Immature natural killer cell (primary cell): ENCODE data around the gene BRCA2. TPM values are rescaled to one million over a fixed set of nuclear protein-coding genes. Genes with fewer than 3 reads are reported as not detected.

ENCODE experiments used
- DNase-seq, 3 donors: peaks; one replicate each; pipeline ENCODE4 v3.0.0; 2022; ENCODE audit warnings: mixed read lengths in 1 of 3
- H3K27ac Mint-ChIP-seq, 6 donors: one replicate each; pipeline ENCODE4 v1.8.0; 2020; ENCODE audit warnings: mixed read lengths in 6 of 6, mild to moderate bottlenecking in 5 of 6, inconsistent platforms in 4 of 6, moderate library complexity in 3 of 6
- H3K27me3 Mint-ChIP-seq, 3 donors: one replicate each; pipeline ENCODE4 v1.8.0; 2020 to 2021; ENCODE audit warnings: low read depth in 3 of 3, mild to moderate bottlenecking in 3 of 3, mixed read lengths in 3 of 3, moderate library complexity in 3 of 3, inconsistent platforms in 1 of 3
- H3K36me3 Mint-ChIP-seq, 3 donors: one replicate each; pipeline ENCODE4 v1.8.0; 2020; ENCODE audit warnings: mixed read lengths in 3 of 3, inconsistent platforms in 2 of 3, mild to moderate bottlenecking in 2 of 3
- H3K4me1 Mint-ChIP-seq, 2 donors: one replicate each; pipeline ENCODE4 v1.8.0; 2020; ENCODE audit warnings: inconsistent platforms in 2 of 2, mild to moderate bottlenecking in 2 of 2, mixed read lengths in 2 of 2, moderate library complexity in 1 of 2
- H3K4me3 Mint-ChIP-seq, 5 donors: one replicate each; pipeline ENCODE4 v1.8.0; 2020; ENCODE audit warnings: mild to moderate bottlenecking in 5 of 5, mixed read lengths in 5 of 5, inconsistent platforms in 3 of 5, moderate library complexity in 3 of 5
- H3K9me3 Mint-ChIP-seq, 6 donors: one replicate each; pipeline ENCODE4 v1.8.0; 2020; ENCODE audit warnings: mild to moderate bottlenecking in 6 of 6, mixed read lengths in 6 of 6, inconsistent platforms in 4 of 6, moderate library complexity in 3 of 6
- polyA plus RNA-seq, 3 donors: library from polyadenylated mRNA; unstranded; fragments of 300-500 nt; fragmentation: Illumina TruSeq; gene quantifications; one replicate each; pipeline ENCODE4 v1.2.3, GENCODE V29; 2021

BRCA2 gene
- polyA plus RNA-seq, 3 donors from 2014 or later, result 1.0 to 2.5 TPM; not detected in 1

GRCh38 chr13:32414580-32414979 lies 99.3 kb downstream of the BRCA2 start:
- DNase-seq, result no peak
- Mint-ChIP-seq H3K27ac (no peak overlapping the region), H3K27me3 (peaks cover 0 to 3% (median 2%) of the 10 kb centered on the region in 3 donors), H3K36me3 (peaks cover 11 to 18% (median 17%) of the 10 kb centered on the region in 3 donors), H3K9me3 (peaks cover 0 to 2% (median 0%) of the 10 kb centered on the region in 6 donors), H3K4me3 (no peak overlapping the region), H3K4me1 (peaks cover 13 to 31% of the 10 kb centered on the region in 2 donors)

DNA sequence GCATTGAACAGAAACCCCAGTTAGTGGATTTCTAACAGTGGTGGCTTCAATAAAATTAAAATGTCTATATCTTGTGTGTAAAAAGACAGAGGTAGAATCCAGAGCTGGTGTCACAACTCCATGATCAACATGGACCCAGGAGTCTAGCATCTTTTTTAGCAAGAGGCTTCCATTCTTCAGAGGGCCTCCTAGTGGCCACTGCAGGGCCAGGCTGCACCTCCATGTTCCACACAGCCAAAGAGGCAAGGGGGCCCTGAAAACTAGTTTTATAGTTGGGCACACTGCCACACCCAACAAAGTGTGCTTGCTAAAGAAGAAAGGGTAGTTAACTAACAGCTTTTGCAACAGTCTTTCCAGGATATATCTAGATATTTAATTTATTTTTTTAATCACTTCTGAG lies 99.7 kb downstream of the BRCA2 start:
- Mint-ChIP-seq H3K9me3 (peaks cover 0 to 2% (median 0%) of the 10 kb centered on the region in 6 donors), H3K27me3 (peaks cover 0 to 3% (median 2%) of the 10 kb centered on the region in 3 donors), H3K4me3 (no peak overlapping the region), H3K36me3 (peaks cover 9 to 23% (median 16%) of the 10 kb centered on the region in 3 donors), H3K4me1 (peaks cover 11 to 27% of the 10 kb centered on the region in 2 donors), H3K27ac (no peak overlapping the region)
- DNase-seq, result no peak

- Mint-ChIP-seq H3K27ac (peak overlapping the region in 1 of 6 donors; percentile 23), H3K4me3 (no peak overlapping the region), H3K36me3 (peaks cover 17 to 28% (median 27%) of the 10 kb centered on the region in 3 donors), H3K9me3 (peaks cover 0 to 2% (median 0%) of the 10 kb centered on the region in 6 donors), H3K27me3 (peaks cover 0 to 3% (median 0%) of the 10 kb centered on the region in 3 donors), H3K4me1 (peaks cover 7 to 28% of the 10 kb centered on the region in 2 donors)
- no peak for DNase-seq
Measured at GRCh38 chr13:32417995-32418394, 102.7 kb downstream of the BRCA2 start.

DNA sequence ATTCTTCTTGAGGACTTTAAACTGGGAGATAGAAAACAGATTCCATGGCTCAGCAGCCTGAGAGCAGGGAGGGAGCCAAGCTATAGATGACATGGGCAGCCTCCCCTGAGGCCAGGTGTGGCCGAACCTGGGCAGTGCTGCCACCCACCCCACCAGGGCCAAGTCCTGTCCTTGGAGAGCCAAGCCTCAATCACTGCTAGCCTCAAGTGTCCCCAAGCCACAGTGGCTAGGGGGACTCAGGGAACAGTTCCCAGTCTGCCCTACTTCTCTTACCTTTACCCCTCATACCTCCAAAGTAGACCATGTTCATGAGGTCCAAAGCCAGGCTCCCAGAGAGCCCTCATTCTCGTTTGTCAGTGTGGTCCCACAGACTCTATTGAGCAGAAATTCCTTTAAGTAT lies 104.6 kb downstream of the BRCA2 start:
- DNase-seq, result no peak
- Mint-ChIP-seq H3K4me3 (no peak overlapping the region), H3K9me3 (peaks cover 0 to 2% (median 0%) of the 10 kb centered on the region in 6 donors), H3K36me3 (peaks cover 17 to 28% (median 27%) of the 10 kb centered on the region in 3 donors), H3K27ac (peak overlapping the region in 1 of 6 donors; percentile 32), H3K27me3 (peaks cover 0 to 5% (median 3%) of the 10 kb centered on the region in 3 donors), H3K4me1 (peaks cover 18 to 43% of the 10 kb centered on the region in 2 donors)

DNA sequence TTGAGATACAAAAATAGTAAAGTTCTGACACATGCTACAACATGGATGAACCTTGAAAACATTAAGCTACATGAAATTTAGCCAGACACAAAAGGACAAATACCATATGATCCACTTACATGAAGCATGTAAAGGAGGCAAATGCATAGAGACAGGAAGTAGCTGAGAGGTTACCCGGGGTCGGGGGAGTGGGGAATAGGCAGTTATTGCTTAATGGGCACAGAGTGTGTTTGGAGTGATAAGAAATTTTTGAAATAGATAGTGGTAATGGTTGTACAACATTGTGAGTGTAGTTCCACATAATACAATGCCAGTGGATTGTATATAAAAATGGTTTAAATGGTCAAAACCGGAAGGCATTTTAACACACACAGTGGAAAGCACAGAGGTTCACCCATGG lies 108.3 kb downstream of the BRCA2 start:
- Mint-ChIP-seq H3K36me3 (peaks cover 17 to 23% (median 22%) of the 10 kb centered on the region in 3 donors), H3K27me3 (peaks cover 8 to 18% (median 11%) of the 10 kb centered on the region in 3 donors), H3K9me3 (peaks cover 0 to 2% (median 0%) of the 10 kb centered on the region in 6 donors), H3K4me3 (peak overlapping the region in 1 of 5 donors; percentile 52), H3K27ac (peak overlapping the region in 5 of 6 donors; percentile 14 to 71 (median 35)), H3K4me1 (peaks cover 39 to 55% of the 10 kb centered on the region in 2 donors)
- no peak for DNase-seq

GRCh38 chr13:32425158-32425557 lies 109.8 kb downstream of the BRCA2 start:
- H3K4me1 Mint-ChIP-seq, result peaks cover 44 to 61% of the 10 kb centered on the region in 2 donors
- H3K27ac Mint-ChIP-seq, result peak overlapping the region; percentile 63 to 99 (median 88)
- H3K36me3 Mint-ChIP-seq, result peaks cover 8 to 13% (median 11%) of the 10 kb centered on the region in 3 donors
- no peaks in the 10 kb centered on the region for H3K9me3 Mint-ChIP-seq
- peaks cover 8 to 18% (median 14%) of the 10 kb centered on the region in 3 donors for H3K27me3 Mint-ChIP-seq
- no peak for DNase-seq
- H3K4me3 Mint-ChIP-seq, result peak overlapping the region; percentile 42 to 96 (median 51)

DNA sequence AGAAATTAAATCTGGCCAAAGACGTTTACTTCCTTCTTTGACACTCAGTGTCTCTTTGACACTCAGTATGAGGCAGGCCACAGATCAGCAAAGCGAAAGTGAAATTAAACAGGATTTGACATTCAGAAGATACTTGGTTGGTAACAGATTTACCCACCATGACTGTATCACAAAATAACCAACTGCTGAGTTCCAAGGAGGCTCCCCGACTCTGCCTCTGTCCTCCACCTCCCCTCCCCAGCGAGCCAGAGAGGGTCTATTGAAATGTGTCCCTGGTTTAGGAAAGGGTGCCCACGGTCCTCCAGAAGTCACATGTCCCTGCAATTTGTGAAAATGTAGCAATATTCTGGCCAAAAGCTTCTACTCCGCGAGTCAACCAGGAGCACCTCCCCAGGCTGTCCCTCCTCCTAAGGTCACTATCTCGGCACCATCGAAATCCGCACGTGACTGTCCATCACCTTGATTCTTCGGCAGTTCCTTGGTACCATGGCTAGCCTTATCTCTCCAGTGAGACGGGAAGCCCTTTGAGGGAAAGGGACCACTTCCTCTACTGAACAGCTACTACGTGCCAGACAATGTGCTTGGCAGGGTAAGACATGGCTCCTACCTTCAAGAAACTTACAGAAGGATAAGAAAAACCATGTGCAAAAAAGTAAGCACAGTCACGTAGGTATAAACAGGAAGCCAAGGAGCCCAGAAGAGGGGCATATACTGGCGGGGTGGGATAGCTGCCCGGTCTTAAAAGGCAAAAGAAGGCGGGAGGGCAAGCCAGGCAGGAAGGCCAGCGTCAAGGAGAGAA lies 111.1 kb downstream of the BRCA2 start:
- H3K27me3 Mint-ChIP-seq, result peaks cover 8 to 18% (median 14%) of the 10 kb centered on the region in 3 donors
- peak overlapping the region; percentile 94 to 99 (median 98) for H3K27ac Mint-ChIP-seq
- peaks cover 2 to 11% (median 7%) of the 10 kb centered on the region in 3 donors for H3K36me3 Mint-ChIP-seq
- H3K9me3 Mint-ChIP-seq, result no peaks in the 10 kb centered on the region
- H3K4me1 Mint-ChIP-seq, result peaks cover 46 to 63% of the 10 kb centered on the region in 2 donors
- peak; percentile 72 to 75 (median 74) for DNase-seq
- peak overlapping the region; percentile 90 to 96 (median 96) for H3K4me3 Mint-ChIP-seq

GRCh38 chr13:32426990-32427851 lies 111.9 kb downstream of the BRCA2 start:
- H3K27me3 Mint-ChIP-seq, result peaks cover 8 to 18% (median 14%) of the 10 kb centered on the region in 3 donors
- no peaks in the 10 kb centered on the region for H3K9me3 Mint-ChIP-seq
- peaks cover 0 to 10% (median 7%) of the 10 kb centered on the region in 3 donors for H3K36me3 Mint-ChIP-seq
- H3K27ac Mint-ChIP-seq, result peak overlapping the region; percentile 94 to 99 (median 98)
- DNase-seq, result peak; percentile 52 to 57 (median 52)
- peak overlapping the region; percentile 90 to 96 (median 96) for H3K4me3 Mint-ChIP-seq
- H3K4me1 Mint-ChIP-seq, result peaks cover 46 to 62% of the 10 kb centered on the region in 2 donors

DNA sequence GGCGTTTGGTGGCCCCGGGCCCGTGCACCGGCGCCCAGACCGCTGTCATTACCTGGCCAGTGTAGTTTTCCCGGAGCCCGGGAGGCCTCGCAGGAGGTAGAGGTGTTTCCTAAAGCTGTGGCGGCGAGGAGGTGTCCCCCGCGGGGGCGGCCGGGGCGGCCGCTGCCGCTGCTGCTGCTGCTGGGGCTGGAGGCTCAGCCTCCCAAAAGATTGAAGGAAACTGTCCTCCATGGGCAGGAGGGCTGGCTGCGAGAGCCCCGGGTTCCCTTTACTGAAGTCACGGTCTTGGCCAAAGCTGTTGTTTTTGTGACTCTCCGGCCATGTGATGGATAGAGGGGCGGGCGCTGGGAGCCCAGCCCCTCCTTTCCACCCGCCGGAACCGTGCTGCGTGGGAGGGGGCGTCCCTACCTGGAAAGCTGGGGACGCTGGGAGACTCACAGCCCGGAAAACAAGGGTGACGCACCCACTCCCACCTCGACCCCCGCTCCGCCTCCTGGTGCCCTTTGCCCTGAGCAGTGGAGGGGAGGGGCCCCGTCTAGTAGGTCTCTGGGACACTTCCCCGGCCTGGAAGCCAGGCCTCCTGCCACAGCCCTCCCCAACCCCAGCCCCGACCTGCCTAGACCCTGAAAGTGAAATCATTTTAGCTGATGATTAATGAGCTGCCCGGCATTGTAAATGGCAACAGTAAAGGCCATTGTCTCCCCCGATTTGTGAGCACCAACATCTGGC lies 112.7 kb downstream of the BRCA2 start, which contains the start of gene N4BP2L1:
Gene N4BP2L1, minus strand, starts transcription at position 279 of the 729 bp plus-strand sequence. Its CDS starts 48 bp downstream, at position 231.
- Mint-ChIP-seq H3K27ac (peak within 1 kb of the TSS; percentile 94 to 100 (median 98)), H3K4me3 (peak within 1 kb of the TSS; percentile 90 to 97 (median 96)), H3K36me3 (peaks cover 0 to 12% (median 7%) of the 10 kb centered on the region in 3 donors), H3K4me1 (peaks cover 46 to 54% of the 10 kb centered on the region in 2 donors), H3K9me3 (no peaks in the 10 kb centered on the region), H3K27me3 (peaks cover 8 to 18% (median 14%) of the 10 kb centered on the region in 3 donors)
- peak; percentile 84 to 85 (median 84) for DNase-seq

DNA sequence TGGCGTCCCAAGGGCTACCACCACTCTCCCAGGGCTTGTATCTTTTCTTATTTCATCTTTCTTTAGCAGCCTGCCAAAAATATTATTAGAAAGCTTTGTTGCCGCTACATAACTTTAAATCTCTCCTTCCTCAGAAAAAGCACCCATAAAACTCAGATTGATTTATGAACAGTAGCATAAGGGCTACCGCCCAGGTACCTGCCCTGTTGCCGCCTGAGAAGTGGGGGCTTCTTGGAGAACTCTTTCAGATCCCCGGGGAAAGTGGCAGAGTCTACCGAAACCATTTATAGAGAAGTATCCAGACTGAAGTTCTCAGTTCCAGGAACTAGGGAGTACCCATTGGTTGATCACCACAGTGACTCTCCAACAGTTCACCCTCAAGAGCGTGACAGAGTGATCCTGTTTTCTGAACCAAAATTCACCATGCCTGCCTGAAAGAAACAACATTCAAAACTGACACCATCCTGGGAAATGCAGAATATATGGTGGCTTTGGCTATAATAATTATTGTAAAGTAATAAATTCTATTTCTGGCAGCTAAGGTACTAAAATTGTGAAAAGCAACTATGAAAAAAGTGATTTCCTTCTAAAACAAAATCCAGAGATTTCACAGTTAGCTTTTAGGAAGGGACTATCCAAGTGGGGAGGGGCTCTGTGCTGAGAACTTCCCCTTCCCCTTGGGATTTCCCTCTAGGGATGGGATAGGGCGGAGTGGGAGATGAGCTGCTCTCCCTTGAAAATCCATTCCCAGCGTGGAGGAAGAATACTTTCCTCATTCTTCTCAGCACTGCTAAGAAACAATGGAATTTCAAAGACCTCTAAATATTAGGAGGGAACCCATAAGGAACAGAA lies 113.5 kb downstream of the BRCA2 start:
- peak in 1 of 3 donors; percentile 11 for DNase-seq
- Mint-ChIP-seq H3K9me3 (no peaks in the 10 kb centered on the region), H3K27me3 (peaks cover 8 to 18% (median 14%) of the 10 kb centered on the region in 3 donors), H3K27ac (peak overlapping the region; percentile 94 to 100 (median 98)), H3K4me3 (peak overlapping the region; percentile 88 to 97 (median 95)), H3K4me1 (peaks cover 43 to 46% of the 10 kb centered on the region in 2 donors), H3K36me3 (peaks cover 0 to 13% (median 7%) of the 10 kb centered on the region in 3 donors)

DNA sequence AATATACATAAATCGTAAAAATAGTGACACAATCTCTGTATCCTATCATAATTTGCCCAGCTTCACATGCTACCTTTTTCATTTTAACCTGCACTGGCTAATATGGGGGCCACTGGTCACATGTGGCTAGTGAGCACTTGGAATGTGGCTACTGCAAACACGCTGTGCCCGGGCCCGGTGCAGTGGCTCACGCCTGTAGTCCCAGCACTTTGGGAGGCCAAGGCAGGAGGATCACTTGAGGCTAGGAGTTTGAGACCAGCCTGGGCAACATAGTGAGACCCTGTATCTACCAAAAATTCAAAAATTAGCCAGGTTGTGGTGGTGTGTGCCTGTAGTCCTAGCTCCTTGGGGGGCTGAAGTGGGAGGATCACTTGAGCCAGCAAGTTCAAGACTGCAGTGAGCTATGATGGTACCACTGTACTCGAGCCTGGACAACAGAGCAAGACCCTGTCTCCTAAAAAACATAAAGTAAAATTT lies 114.2 kb downstream of the BRCA2 start:
- Mint-ChIP-seq H3K27me3 (peaks cover 6 to 18% (median 11%) of the 10 kb centered on the region in 3 donors), H3K9me3 (no peaks in the 10 kb centered on the region), H3K4me1 (peaks cover 36 to 39% of the 10 kb centered on the region in 2 donors), H3K27ac (peak overlapping the region; percentile 94 to 100 (median 98)), H3K36me3 (peaks cover 0 to 13% (median 4%) of the 10 kb centered on the region in 3 donors), H3K4me3 (peak overlapping the region in 2 of 5 donors; percentile 95 to 96)
- DNase-seq, result no peak
